ENCODE measurements around the gene UNC13A.
"Not testable (repeated sequence)": the region's sequence is repeated elsewhere in the genome, so short reads cannot be mapped to it uniquely, and the experiment has no call there.

UNC13A gene

DNA sequence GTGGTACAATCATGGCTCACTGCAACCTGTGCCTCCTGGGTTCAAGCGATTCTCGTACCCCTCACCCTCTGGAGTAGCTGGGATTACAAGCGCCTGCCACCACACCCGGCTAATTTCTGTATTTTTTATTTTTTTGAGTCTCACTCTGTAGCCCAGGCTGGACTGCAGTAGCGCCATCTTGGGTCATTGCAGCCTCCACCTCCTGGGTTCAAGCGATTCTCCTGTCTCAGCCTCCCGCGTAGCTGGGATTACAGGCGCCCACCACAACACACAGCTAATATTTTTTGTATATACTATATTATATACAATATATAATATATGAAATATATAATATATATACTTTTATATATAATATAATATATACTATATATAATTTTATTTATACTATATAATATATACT lies 80.2 kb downstream of the UNC13A start:
- FAIRE-seq (no peak), DNase-seq (ENCODE audit: insufficient read length, low spot score) (no peak)

DNA sequence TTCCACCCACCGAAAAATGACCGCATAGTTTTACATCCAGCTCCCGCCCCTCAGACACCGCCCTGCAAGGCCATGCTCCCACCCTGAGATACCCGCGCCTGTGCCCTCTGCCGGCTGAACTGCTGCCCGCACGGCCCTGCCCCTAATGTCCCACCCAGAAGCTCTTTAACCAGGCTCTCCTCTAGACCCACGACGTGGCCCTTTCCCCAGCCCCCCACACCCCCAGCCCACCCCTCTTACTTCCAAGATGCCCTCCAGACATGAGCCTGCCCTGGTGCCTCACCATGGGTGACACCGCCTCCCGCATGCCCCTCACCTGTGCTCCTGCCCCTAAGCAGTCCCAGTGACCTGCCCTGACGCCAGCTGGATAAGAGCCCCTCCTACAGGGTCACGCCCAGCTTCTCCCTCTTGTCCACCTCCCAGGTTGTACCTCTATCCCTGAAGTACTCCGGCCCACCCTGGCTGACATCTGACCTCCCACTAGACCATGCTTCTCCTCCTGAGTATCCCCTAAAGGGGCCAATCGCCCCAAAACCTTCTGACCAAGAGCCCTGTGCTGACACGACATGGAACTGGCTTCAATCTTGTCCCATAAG lies 81.5 kb downstream of the UNC13A start:
- DNase-seq (ENCODE audit: insufficient read length, low spot score) (no peak), FAIRE-seq (no peak)

DNA sequence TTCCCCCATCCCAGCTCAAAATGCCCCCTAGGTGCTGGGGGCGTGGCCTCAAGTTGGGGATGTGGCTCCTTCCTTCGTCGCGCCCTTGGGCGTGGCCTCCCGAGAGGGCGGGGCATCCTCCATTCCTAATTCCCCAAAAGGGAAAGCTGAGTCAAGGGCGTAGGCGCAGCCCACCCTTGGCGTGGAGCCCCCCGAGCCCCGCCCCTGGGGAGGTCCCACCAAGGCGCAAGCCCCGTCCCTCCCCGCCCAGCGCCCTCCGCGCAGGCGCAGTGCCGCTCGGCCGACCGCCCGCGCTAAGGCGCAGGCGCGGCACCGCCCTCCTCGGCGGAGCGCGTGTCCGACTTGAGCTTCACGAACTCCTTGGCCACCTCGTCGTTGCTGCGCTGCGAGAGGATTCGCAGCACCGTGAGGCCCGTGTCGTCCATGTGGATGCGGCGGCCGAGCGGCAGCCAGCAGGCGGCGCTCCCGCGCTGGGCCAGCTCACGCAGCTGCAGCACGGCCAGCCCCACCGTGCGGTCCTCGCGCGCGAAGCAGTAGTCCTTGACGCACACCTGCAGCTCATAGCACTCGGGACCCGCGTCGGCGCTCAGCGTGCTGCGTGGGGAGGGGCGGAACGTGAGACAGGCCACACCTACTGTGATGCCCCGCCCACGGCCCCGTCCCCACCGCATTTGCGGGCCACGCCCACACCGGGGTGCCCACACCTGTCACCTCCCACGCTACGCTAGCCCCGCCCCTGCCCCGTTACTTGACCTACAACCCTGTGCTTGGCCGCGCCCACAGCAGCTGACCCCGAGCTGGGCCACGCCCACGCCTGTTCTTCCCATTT lies 82.2 kb downstream of the UNC13A start:
- FAIRE-seq (peak; percentile 99), DNase-seq (ENCODE audit: insufficient read length, low spot score) (peak; percentile 92)

DNA sequence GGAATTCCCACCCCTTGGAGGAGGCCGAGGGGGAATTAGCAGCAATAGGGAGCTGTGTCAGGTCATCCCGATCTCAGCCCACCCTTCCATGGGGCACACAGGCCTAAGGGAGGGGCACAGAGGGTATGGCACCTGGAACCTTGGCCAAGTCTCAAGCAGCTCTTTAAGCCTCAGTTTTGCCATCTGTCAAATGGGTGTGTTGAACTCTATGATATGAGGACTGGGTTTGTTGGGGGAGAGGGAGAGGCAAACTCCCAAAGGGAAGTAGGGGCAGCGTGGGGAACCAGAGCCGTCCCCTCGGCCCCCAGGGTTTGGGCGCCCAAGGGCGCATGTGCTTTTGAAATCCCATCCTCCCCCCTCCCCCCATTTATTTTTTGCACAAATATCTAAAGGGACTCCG lies 83.0 kb downstream of the UNC13A start:
- FAIRE-seq: no peak
- no peak for DNase-seq (ENCODE audit: insufficient read length, low spot score)

DNA sequence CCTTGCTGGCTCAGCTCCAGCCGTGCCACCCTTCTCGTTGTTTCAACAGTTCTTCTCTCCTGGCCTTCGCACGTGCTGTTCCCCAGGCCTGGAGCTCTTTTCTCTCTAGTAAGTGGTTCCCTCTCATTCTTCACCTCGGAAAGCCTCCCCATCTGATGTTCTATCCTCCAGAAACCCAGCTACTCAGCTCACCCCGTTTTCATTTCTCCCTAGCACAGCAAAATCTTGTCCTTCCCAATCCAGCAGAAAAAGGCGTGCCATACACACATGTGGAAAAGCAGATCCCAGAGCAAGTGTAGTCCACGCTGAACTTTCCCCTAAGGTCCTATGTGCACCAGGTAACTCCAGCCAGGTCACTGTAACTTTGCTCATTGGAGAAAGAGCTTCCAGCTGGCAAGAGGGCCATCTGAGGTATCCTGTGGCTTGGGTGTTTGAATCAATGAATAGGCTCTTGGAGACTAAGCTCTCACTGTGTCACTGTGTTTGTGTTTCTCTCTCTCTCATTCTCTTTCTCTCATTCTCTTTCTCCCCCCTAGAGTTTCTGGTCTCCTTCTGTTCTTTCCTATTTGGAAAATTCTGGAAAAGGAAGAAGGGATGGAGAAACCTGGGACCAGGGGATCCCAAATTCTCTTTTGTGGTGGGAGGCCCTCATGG lies 83.7 kb downstream of the UNC13A start:
- no peak for DNase-seq (ENCODE audit: insufficient read length, low spot score)
- no peak for FAIRE-seq

DNA sequence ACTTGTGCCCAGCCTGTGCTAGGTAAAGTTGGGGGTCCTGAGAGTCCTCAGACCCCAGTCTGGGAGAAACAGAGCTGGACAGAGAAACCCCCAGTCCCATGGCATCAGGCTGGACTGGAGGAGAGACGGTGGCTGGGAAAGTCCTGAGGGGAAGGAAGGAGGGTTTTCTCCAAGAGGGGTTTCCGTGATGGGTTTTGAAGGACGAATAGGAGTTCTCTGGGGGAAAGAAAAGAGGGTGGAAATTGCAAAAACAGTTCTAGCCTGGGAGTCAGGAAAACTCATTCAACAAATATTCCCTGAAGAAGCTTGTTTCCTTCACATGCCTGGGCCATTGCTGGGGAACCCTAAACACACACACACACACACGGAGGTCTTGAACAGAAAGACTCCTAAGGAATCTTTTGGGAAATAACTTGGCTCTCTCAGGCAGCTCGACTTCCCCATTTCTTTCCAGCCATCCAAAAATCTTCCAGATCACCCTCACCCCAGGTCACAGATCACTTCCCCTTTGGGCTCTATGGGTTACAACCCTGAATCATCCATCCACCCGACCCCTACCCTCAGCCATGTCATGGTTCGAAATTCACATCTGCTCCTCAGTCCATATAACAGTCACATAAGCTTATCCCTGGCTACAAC lies 85.2 kb downstream of the UNC13A start:
- FAIRE-seq (no peak), DNase-seq (ENCODE audit: insufficient read length, low spot score) (no peak)

DNA sequence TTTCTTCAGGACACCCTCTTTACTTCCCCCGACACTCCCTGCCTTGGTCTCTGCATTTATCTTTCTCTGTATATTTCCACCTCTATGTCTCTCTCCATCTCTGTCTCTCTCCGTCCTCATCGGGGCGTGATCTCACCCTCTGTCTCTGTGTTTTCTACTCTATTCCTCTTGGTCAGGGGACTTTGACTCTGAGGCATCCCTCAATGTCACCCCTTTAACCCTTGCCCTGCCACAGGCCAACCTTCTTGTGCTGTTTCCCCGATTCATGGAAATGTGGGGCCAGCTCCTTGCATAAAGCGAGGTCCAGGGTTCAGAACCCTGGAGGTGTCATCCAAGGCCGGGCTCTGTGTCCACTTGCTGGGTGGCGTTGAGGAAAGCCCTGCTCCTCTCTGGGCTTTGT lies 85.9 kb downstream of the UNC13A start:
- FAIRE-seq (no peak), DNase-seq (ENCODE audit: insufficient read length, low spot score) (no peak)

DNA sequence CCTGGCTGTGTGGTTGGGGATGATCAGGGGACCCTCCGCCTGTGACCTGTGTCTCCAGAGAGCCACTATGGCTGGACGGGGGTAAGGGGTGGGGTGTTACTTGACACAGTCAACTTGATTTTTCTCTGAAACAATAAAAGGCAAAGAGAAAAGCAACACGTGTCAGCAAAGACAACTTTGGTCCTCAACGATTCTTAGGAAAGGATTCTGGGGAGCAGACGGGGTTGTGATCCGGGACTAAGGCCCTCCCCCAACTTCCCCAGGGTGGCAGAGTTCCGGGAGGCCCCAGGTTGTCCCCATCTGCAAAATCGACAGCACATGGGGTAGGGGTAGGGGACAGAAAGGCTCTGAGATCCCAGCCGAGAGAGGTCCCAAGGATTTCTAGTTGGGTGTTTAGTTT lies 86.5 kb downstream of the UNC13A start:
- FAIRE-seq (no peak), DNase-seq (ENCODE audit: insufficient read length, low spot score) (no peak)

DNA sequence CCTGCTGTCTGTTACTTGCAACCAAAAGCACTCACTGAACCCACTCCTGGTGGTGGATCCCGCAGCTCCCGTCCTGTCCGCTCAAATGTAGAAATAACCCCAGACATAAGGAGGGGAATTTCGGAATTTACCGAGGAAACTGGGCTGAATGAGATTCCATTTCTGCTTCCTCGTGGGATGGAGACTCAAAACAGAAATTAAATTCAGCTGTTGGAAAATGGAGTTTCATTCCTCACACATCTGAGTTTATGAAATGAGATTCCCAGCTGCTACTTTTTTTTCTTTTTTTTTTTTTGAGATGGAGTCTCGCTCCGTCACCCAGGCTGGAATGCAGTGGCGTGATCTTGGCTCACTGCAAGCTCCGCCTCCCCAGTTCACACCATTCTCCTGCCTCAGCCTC lies 88.4 kb downstream of the UNC13A start:
- no peak for FAIRE-seq

DNA sequence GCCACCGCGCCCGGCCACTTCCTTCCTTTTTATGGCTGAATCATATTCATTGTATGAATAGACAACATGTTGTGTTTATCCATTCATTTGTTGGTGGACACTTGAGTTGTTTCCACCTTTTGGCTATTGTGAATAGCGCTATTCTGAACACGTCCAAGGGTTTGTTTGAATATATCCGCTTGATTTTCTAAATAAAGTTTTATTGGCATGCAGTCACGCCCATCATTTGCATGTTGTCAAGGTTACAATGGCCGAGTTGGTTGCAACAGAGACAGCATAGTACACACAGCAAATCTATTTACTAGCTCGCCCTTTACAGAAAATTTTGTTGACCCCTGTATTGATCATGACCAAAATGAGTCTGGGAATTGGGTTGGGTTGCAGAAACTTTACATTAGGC lies 89.2 kb downstream of the UNC13A start:
- no peak for FAIRE-seq
- DNase-seq (ENCODE audit: insufficient read length, low spot score): no peak

More for the DNA sequence above, 88.4 kb downstream of the UNC13A start:
- DNase-seq (ENCODE audit: insufficient read length, low spot score): no peak

DNA sequence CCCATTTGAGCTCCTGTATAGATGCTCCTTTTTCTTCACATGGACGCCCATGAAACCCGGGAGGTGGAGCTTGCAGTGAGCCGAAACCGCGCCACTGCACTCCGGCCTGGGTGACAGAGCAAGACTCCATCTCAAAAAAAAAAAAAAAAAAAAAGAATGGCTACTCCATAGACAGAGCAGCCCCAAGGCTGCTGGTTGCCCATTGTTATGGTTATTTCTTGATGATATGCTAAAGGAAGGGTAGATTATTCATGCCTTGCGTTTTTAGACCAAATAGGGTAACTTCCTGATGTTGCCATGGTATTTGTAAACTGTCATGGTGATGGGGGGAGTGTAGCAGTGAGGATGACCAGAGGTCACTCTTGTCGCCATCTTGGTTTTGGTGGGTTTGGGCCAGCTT lies 90.1 kb downstream of the UNC13A start:
- DNase-seq (ENCODE audit: insufficient read length, low spot score); FAIRE-seq: not testable (repeated sequence)

DNA sequence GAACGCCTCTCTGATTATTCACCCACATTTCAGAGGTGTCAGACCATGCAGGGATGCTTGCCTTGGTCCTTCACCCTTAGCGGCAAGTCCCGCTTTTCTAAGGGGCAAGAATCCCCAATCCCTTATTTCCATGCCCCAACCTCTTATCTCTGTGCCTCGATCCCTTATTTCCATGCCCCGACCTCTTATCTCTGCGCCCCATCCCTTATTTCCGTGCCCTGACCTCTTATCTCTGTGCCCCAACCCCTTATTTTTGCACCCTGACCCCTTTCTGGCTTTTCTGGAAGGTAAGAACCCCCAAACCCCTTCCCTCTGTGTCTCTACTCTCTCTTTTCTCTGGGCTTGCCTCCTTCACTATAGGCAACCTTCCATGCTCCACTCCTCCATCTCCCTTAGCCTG lies 93.9 kb downstream of the UNC13A start:
- not testable (repeated sequence) for FAIRE-seq; DNase-seq (ENCODE audit: insufficient read length, low spot score)

DNA sequence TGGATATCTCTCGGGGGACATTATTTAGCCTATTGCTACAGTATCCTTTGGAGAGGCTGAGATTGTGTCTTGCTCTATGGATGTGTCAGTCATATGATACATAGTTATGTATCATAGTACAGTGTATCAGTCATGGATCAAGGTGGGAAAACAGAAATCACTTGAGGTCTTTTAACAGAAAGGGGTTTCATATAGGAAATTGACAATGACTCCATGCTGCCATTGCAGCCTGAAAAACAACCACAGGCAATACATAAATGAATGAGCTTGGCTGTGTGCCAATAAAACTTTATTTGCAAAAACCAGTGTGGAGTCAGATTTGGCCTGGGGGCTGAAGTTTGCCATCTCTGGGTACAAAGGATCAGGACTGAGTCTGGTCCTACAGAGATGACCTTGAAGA lies 97.3 kb downstream of the UNC13A start:
- DNase-seq (ENCODE audit: insufficient read length, low spot score) (no peak), FAIRE-seq (no peak)

DNA sequence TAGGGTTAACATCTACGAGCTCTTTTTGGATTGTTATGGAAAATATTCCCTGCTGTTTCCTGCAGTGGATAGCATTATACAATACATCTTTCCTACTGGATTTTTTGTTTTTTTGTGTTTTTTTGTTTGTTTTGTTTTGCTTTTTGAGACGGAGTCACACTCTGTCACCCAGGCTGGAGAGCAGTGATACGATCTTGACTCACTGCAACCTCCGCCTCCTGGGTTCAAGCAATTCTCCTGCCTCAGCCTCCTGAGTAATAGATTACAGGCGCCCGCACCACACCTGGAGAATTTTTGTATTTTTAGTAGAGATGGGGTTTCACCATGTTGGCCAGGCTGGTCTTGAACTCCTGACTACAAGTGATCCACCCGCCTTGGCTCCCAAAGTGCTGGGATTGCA lies 102.8 kb downstream of the UNC13A start:
- not testable (repeated sequence) for DNase-seq (ENCODE audit: insufficient read length, low spot score); FAIRE-seq

DNA sequence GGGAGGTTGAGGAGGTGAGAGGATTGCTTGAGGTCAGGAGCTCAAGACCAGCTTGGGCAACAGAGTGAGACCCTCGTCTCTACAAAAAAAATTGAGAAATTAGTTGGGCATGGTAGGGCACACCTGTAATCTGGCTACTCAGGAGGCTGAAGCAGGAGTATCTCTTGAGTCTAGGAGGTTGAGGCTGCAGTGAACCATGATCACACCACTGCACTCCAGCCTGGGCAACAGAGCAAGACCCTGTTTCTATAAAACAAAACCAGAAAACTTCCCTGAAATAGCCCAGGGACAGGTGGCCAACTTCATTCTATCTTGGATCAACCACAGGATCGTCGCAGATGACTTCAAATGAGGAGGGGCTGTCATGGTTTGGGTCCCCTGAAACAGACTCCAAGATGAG lies 104.0 kb downstream of the UNC13A start:
- FAIRE-seq (no peak), DNase-seq (ENCODE audit: insufficient read length, low spot score) (no peak)

DNA sequence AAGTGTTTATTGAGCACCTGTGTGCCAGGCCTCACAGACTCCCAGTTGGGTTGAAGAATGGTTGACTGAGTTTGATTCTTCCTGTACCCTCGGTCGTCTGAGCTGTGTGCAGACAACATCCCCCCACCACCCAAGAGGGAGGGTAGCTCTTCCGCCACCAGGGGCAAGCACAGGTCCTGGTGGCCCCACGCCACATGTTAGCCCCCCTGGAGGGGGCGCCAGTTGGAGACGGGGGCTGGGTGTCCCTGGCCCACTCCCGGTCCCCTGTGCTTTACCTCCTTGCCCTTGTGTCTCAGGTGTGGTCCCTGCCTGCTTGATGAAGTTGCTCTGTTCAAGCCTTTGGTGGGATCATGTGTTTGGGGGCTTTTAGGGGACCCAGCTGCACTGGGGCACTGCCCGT lies 105.5 kb downstream of the UNC13A start:
- DNase-seq (ENCODE audit: insufficient read length, low spot score) (no peak), FAIRE-seq (no peak)

DNA sequence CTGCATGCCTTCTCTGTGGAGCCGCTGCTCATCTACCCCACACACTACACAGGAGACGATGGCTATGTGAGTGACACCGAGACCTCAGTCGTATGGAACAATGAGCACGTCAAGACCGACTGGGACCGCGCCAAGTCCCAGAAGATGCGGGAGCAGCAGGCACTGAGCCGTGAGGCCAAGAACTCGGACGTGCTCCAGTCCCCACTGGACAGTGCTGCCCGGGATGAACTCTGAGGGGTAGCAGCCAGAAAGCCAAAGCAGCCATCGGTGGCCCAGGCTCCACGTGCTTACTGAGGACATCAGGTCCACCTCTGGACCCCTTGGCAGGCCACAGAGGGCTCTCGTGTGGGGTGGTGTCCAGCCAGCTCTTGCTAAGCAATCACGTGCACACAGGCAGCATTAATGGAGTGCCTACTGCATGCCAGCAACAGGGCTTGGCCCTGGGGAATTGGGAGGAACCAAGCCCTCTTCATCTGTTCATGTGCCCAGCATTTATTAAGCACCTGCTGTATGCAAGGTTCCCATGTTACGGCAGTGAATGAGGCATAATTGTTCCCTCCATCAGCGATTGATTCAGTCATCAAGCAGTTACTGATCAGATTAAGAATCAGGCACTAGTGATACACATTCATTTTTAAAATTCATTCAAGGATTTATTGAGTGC lies 106.8 kb downstream of the UNC13A start:
- no peak for DNase-seq (ENCODE audit: insufficient read length, low spot score)

DNA sequence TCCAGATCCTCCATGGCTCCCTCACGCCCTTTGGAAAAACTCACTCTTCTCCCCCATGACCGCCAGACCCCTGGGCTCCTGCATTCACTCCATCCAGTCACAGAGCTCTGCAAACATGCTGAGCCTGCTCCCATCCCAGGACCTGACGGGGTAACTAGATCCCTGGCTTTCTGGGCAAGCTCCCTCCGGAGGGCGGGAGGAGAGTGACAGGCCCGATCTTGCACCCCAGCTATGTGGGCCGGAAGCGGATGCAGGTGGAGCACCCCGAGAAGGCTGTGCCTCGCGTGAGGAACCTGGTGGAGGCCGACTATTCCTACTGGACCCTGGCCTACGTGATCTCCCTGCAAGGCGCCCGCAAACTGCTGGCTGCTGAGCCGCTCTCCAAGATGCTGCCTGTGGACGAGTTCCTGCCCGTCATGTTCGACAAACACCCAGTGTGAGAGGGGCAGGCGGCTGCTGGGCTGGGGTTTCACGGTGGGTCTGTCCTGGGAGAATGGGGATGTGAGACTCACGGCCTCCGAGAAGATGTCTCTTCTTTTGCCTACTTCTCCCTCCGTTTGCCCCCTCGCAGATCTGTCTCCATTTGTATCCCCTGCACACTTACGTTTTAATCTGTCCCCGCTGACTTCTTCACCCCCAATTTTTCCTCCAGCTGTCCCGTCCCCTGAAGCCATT lies 107.5 kb downstream of the UNC13A start:
- DNase-seq (ENCODE audit: insufficient read length, low spot score) (no peak), FAIRE-seq (no peak)

More for the DNA sequence above, 106.8 kb downstream of the UNC13A start:
- FAIRE-seq: no peak

DNA sequence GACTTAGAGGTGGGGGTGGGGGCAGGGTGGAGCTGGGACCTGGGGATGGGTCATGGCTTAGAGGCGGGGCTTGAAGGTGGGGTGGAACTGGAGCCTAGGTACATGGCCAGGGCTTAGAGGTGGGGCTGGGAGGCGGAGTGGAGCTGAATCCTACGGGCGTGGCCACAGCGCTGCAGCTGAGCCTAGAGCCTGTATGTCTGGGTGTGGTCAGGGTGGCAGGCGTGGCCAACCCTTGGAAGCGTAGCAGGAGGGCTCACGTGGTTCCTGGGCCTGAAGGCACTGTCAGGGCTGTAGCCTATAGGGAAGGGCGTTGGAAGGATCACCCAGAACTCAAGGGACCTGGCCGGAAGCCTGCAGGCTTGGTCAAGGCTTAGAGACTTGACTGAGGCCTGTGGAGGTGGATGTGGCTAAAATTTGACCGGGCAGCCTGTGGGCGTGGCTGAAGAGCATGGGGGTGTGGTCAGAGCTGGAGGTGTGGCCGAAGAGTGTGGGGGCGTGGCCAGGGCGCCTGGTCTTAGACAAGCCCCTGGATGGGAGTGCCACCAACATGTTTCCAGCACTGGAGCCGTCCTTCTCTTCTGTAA lies 108.4 kb downstream of the UNC13A start:
- FAIRE-seq: no peak
- peak; percentile 64 for DNase-seq (ENCODE audit: insufficient read length, low spot score)

Data from HTR-8/SVneo (cell line).